GM12874 (cell line): Measurements from ENCODE around the gene JMJD1C.

Experiments used
- CTCF ChIP-seq: IDR thresholded peaks from 2 replicates; pipeline ENCODE4 v1.5.1; 2011; ENCODE audit warnings: low read depth, mild to moderate bottlenecking, control low read depth, low read length, moderate library complexity; ENCODE audit not compliant: insufficient read depth

The JMJD1C gene

GRCh38 chr10:63375859-63376258 is 89.9 kb downstream of the JMJD1C start:
- no peak for TF ChIP-seq CTCF

GRCh38 chr10:63375458-63375857 is 90.3 kb downstream of the JMJD1C start:
- no peak for TF ChIP-seq CTCF

DNA sequence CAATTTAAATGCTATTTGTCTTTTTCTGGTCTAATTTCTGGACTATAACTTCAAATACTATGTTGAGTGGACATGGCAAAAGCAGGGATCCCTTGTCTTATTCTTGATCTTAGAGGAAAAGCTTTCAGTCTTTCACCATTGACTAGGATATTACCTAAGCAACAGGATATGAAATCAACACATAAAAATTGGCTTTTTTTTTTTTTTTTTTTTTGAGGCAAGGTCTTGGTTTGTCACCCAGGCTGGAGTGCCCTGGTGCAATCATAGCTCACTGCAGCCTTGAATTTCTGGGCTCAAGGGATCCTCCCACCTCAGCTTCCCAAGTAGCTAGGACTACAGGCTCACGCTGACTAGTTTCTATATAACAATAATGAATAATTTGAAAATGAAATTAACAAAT is 90.8 kb downstream of the JMJD1C start:
- TF ChIP-seq CTCF, result no peak

GRCh38 chr10:63373176-63373575 is 92.6 kb downstream of the JMJD1C start:
- no peak for TF ChIP-seq CTCF

DNA sequence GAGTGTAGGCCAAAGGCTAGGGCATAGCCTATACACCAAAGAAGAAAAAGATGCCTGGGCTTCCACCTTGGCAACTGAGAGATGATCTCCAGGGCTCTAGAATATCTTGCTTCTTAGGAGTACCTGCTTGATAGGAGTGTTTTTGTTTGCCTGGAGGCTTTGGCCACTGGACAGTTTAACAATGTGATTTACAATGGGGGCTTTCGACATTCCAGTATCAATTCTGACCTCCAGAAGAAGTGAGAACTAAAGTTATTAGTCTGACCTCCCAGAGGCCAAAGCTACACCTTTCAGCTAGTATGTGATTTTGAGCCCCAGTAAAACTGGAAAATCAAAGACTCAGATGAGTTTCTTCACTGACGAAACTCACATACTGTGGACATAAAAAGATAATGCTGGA is 96.1 kb downstream of the JMJD1C start:
- TF ChIP-seq CTCF, result no peak

- no peak for TF ChIP-seq CTCF
These were observed 97.4 kb downstream of the JMJD1C start for GRCh38 chr10:63368365-63368764.

DNA sequence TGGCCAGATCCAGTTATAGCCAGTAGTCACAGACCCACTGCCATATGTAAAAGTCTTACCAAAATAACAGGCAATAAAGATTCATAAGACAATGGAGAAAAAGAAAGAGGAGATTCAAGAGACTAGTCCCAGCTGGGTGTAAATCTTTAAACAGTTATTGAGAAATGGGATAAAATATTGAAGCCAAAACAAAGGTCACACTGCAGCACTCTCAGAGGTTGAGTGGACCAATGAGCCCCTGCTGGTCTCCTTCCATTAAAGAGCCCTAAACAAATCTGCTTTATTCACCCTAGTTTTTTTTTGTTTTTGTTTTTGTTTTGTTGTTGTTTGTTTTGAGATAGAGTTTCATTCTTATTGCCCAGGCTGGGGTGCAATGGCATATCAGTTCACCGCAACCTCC is 98.8 kb downstream of the JMJD1C start:
- TF ChIP-seq CTCF, result no peak
